NB4 (cell line): ENCODE results near the gene COX10.

ENCODE experiments used
- POLR2A ChIP-seq: IDR thresholded peaks from 2 replicates; pipeline ENCODE4 v1.6.1; 2011; ENCODE audit warnings: mild to moderate bottlenecking; ENCODE audit not compliant: insufficient read length; ENCODE audit errors: extremely low read depth
- TF ChIP-seq, protein P1 (sequence below): IDR thresholded peaks from one replicate; pipeline ENCODE4 v1.5.1; 2012; ENCODE audit warnings: low read depth, low read length
- TF ChIP-seq, protein P2 (sequence below): IDR thresholded peaks from 2 replicates; pipeline ENCODE4 v1.6.1; 2011; ENCODE audit warnings: low read depth, low read length

DNA sequence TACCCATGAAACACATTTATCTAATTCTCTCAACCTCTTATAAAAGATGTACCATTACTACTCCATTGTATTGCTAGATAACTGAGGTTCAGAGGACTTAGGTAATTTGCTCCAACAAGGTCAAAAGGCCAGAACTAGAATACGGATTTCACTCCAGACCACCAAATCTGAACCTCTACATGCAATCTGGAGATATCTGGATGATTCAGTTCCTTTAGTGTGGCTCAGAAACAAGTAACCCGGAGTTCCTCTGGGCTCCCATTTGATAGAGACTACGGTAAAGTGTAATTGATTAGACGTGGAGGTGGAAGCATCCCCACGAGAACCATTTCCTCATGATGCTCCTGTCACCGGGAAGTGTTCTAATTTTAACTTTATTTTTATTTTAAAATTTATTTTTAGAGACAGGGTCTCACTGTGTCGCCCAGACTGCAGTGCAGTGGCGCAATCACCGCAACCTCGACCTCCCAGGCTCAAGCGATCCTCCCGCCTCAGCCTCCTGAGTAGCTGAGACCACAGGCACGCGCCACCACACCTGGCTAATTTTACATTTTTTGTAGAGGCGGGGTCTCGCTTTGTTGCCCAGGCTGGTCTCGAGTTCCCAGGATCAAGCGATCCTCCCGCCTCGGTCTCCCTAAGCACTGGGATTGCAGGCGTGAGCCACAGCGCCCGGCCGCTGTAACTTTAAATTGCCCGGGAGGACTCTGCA, 608 bp upstream of the COX10 start:
- no peak for TF ChIP-seq POLR2A
- TF ChIP-seq, protein P1, sequence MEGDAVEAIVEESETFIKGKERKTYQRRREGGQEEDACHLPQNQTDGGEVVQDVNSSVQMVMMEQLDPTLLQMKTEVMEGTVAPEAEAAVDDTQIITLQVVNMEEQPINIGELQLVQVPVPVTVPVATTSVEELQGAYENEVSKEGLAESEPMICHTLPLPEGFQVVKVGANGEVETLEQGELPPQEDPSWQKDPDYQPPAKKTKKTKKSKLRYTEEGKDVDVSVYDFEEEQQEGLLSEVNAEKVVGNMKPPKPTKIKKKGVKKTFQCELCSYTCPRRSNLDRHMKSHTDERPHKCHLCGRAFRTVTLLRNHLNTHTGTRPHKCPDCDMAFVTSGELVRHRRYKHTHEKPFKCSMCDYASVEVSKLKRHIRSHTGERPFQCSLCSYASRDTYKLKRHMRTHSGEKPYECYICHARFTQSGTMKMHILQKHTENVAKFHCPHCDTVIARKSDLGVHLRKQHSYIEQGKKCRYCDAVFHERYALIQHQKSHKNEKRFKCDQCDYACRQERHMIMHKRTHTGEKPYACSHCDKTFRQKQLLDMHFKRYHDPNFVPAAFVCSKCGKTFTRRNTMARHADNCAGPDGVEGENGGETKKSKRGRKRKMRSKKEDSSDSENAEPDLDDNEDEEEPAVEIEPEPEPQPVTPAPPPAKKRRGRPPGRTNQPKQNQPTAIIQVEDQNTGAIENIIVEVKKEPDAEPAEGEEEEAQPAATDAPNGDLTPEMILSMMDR, result no peak
- TF ChIP-seq, protein P2, sequence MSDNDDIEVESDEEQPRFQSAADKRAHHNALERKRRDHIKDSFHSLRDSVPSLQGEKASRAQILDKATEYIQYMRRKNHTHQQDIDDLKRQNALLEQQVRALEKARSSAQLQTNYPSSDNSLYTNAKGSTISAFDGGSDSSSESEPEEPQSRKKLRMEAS, result no peak
